Measurements from ENCODE around the gene SMLR1. TPM values are rescaled to one million over a fixed set of nuclear protein-coding genes. Genes with fewer than 3 reads are reported as not detected.

SMLR1 gene
- total RNA-seq, 1 donor from 2014 or later, result not detected

DNA sequence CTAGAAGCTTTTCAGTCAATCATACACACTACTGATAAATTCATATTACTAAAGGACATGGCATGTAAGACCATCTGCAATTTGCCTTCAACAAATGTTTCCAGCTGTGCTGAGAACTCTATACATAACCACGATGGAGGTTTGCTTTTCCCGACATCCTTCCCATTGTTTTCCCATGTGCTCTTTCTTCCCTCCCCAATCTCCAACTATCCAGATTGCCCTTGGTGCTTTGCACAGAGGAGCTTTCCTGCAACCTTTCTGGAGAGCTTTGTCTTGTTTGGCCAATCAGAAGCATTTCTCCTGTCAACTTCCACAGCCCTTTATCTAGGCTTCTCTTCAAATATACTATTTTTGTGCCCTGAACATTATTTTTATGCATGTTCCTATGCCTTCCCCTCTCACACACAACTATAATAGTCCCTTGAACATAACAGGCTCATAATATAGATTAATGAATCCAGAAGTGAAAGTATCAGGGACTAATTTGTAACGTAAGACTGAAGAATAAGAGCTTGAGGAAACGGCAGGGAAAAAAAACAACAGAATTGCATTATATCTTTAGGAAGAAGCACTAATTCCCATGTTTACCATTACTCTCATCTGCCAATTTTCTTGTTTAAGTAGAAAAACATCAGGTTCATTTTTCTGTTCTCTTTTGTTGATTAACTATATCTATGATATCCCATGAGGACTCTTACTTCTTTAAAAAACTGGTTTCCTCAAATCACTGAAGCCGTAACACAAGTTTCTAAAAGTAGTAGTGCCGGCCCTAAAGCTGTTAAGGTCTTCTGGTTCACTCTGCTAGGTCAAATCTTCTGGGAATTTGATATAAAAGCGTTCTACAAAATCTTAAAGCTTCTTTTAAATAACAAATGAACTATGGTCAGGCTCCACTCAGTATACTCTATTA, 20.1 kb downstream of the SMLR1 start:
- Mint-ChIP-seq H3K27me3 (ENCODE audit: unreplicated experiment) (no peaks in the 10 kb centered on the region), H3K36me3 (ENCODE audit: unreplicated experiment) (no peaks in the 10 kb centered on the region), H3K4me1 (ENCODE audit: unreplicated experiment) (peaks cover 7% of the 10 kb centered on the region), H3K27ac (ENCODE audit: unreplicated experiment) (no peak overlapping the region), H3K9me3 (ENCODE audit: unreplicated experiment) (no peaks in the 10 kb centered on the region), H3K4me3 (ENCODE audit: unreplicated experiment) (no peak overlapping the region)
- no peak for DNase-seq (ENCODE audit: extremely low spot score, unreplicated experiment)
- TF ChIP-seq CTCF (IDR thresholded peaks at IDR 0.05), result no peak

GRCh38 chr6:130848945-130849344, 21.7 kb downstream of the SMLR1 start:
- no peak for TF ChIP-seq CTCF (IDR thresholded peaks at IDR 0.05)
- DNase-seq (ENCODE audit: extremely low spot score, unreplicated experiment), result no peak

GRCh38 chr6:130849594-130849993, 22.4 kb downstream of the SMLR1 start:
- Mint-ChIP-seq H3K36me3 (ENCODE audit: unreplicated experiment) (no peaks in the 10 kb centered on the region), H3K27ac (ENCODE audit: unreplicated experiment) (no peak overlapping the region), H3K9me3 (ENCODE audit: unreplicated experiment) (no peaks in the 10 kb centered on the region), H3K4me3 (ENCODE audit: unreplicated experiment) (no peak overlapping the region), H3K27me3 (ENCODE audit: unreplicated experiment) (no peaks in the 10 kb centered on the region), H3K4me1 (ENCODE audit: unreplicated experiment) (peaks cover 25% of the 10 kb centered on the region)
- no peak for DNase-seq (ENCODE audit: extremely low spot score, unreplicated experiment)
- TF ChIP-seq CTCF (IDR thresholded peaks at IDR 0.05), result no peak

More at GRCh38 chr6:130848945-130849344, 21.7 kb downstream of the SMLR1 start:
- no peak overlapping the region for H3K4me3 Mint-ChIP-seq (ENCODE audit: unreplicated experiment)
- H3K27ac Mint-ChIP-seq (ENCODE audit: unreplicated experiment), result no peak overlapping the region
- H3K36me3 Mint-ChIP-seq (ENCODE audit: unreplicated experiment), result no peaks in the 10 kb centered on the region
- H3K9me3 Mint-ChIP-seq (ENCODE audit: unreplicated experiment), result no peaks in the 10 kb centered on the region
- no peaks in the 10 kb centered on the region for H3K27me3 Mint-ChIP-seq (ENCODE audit: unreplicated experiment)
- H3K4me1 Mint-ChIP-seq (ENCODE audit: unreplicated experiment), result peaks cover 21% of the 10 kb centered on the region

DNA sequence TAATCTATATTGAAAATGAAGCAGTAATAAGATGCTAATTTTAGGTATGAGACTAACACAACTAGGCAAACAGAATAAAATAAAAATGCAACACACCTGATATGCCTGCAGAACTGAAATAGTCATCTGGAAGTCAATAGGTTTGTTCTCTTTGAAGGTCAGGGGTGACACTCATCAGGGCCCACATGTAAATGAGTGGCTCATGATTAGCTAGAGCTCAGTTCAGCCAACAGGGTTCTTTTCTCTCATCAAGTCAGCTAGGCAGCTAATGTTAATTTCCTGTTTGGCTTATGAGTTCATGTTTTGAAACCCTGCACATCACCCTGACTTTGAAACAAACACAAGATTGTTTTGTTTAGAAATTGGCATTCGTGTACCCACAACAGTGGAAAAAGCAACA, 23.8 kb downstream of the SMLR1 start:
- Mint-ChIP-seq H3K27me3 (ENCODE audit: unreplicated experiment) (no peaks in the 10 kb centered on the region), H3K27ac (ENCODE audit: unreplicated experiment) (no peak overlapping the region), H3K36me3 (ENCODE audit: unreplicated experiment) (peaks cover 3% of the 10 kb centered on the region)

More for the DNA sequence above, 23.8 kb downstream of the SMLR1 start:
- TF ChIP-seq CTCF (IDR thresholded peaks at IDR 0.05), result no peak
- H3K9me3 Mint-ChIP-seq (ENCODE audit: unreplicated experiment), result peaks cover 7% of the 10 kb centered on the region
- no peak overlapping the region for H3K4me3 Mint-ChIP-seq (ENCODE audit: unreplicated experiment)
- H3K4me1 Mint-ChIP-seq (ENCODE audit: unreplicated experiment), result peaks cover 25% of the 10 kb centered on the region
- DNase-seq (ENCODE audit: extremely low spot score, unreplicated experiment), result no peak

Data from osteocyte (in vitro differentiated cells).